Effector CD8-positive, alpha-beta T cell (primary cell): ENCODE measurements around the gene HS6ST1.
"Not testable (repeated sequence)": the region's sequence is repeated elsewhere in the genome, so short reads cannot be mapped to it uniquely, and the experiment has no call there.

ENCODE experiments used
- DNase-seq: peaks from one replicate; lab custom pipeline; 2025; lab: John Stamatoyannopoulos, UW

HS6ST1 gene

DNA sequence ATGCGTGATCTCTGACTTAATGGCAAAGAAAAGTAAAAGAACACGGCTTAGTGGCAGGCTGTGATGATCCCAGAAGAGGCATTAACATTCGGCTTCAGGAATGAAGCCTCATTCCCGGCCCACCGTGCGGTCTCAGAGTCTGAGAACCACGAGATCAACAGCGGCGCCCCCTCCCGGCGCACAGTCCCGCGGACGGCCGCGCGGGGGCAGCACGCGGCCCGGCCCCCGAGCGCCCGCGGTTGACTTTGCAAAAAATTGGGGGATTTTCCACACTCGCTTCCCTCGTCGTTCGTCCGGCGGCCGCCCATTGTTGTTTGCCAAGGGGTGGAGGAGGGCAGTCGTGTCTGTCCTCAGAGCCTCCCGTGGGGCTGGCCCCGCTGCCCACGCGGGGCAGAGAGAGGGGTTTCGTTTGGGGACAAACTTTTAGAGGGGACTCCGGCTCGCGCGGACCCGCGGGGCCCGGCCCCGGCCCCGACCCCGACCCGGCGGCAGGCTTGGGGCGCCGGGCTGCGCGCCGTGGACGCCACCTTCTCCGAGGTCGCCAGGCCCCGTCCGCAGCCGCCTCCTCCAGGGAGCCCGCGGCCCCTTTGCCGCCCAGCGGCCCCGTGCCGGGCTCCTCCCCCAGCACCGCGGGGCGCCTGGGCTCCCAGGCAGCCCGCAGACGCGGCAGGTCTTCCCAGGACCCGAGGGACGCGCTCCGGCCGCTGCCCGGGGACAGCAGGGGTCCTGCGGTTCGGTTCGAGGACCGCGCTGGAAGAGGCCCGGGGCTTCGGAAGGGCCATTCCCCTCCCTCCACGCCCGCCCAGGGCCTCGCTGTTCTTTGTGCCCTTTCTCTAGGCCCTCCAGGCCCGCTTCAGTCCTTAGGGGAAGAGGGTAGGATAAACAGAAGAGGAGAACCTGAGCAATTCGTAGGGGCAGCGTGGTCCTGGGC lies 3.4 kb upstream of the HS6ST1 start:
- peak; percentile 68 for DNase-seq

DNA sequence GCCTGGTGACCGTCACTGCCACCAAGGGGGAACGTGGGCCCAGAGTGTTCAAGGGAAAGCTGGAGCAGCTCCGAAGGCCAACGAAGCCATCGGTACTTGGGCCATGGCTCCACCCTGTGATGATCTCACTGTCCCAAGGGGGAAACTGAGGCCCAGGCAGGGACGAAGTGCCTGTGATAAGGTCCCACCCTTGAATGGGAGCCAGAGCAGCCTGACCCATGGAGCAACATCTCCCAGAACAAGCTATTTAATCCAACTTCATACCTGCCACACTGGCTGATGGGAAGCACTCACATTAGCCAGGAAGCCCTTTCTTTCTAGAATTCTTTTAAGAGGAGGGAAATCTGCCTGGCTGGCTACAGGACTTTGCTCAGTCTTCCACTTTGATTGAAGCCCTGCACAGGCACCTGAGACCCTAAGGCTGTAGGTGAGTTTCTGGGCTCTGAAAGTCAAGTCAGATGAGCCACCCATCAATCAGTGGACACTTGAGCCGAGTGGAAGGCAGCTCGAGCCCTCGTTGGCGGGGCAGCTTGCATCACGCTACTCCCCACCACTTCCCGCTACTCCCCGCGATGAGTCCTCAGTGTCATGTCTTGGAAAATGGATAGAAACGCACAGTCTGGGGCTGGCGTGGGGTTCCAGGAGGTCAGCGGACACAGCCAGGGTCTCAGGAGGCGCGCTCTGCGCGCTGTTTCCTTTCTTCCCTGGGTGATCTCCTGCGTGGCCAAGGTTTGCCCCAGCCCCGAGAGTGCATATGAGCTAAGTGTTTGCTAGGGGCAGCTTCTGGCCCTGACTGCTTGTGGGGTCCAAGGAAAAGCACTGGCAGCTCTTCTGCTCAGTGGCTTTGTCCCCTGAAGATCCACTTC lies 2.5 kb upstream of the HS6ST1 start:
- DNase-seq = no peak

DNA sequence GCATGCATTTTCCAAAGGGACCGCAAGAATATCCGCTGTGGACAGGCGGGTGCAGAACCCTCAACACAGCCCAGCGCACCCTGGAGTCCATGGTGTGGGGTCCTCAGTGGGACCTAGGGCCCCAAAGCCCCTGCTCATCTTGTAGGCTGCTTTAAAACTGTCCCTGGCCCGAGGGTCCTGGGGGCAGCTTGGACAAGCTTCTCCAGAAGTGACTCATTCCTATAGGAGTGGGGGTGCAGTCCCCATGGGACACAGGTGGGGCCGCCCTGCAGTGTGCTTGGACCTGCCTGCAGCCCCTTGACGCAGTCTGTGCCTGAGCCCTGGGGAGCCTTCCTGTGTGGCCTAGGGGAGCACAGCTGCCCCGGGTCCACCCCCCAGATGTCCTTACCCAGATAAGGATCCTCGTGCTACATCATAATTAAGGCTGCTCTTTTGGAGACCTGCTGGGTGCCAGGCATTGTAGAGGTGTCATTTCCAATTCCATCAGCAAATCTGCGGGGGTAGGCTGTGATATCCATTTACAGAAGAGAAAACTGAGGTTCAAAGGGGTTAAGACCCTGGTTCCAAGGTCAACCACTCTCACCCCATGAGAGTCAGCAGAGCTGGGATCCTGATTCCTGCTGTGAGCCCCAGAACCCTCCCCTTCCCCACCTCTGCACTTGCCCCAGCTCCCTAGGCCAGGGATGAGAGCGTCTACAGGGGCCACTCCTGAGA lies 1.7 kb upstream of the HS6ST1 start:
- no peak for DNase-seq

DNA sequence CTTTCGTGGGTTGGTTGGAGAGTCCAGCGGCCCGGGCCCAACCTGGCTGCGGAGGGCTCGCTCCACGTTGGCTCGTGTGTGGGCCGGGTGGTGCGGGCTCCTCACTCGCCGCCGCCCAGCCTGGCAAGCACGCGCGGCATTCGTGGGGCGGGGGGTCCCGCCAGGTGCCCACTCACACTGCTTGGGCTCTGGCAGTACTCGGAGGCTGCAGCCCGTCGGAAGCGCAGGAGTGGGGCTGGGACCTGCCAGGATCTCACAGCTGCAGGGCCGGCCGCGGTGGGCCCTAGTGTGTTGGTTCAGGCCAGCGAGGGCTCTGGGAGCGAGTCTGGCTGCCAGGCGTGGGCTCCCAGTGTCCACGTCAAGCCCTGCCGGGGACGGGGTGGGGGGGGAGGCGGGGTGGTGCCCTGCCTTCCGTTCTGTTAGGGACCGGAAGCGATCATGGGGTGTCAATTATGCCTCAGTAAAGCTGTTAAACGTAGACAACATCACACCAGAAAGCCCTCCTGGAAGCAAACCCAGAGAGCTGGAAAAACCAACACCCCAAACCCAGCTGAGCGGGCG lies 1.0 kb upstream of the HS6ST1 start:
- DNase-seq = no peak

DNA sequence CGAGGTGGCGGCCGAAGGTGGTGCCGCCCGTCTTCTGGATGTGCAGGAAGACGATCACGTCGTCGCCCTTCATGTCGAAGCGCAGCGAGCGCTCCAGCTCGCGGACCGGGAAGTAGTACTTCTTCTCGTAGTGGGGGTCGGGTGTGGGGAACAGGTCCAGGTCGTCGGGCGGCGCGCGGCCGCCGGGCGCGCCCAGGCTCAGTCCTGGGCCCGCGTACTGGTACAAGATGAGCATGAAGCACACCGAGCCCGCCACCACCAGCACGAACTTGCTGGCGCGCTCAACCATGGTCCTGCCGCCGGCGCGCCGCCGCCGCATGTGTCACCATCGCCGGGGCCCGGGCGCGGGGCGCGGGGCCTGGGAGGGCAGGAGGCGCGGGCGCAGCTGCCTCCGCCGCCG lies 423 bp downstream of the HS6ST1 start:
- DNase-seq = not testable (repeated sequence)

DNA sequence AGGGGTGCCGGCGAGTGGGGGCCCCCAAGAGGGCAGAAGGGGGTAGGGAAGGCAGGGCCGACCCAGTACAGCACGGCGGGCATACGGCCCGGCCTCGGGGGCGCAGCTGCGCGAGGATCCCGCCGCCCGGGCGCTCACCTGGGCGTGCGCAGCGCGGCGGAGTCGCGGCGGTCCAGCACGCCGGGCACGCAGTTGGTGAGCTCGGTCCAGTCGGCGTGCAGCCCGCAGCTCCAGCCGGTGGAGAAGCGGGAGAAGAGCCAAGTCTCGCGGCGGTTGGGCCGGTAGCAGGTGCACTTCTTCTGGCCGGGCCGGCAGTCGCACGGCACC lies 806 bp downstream of the HS6ST1 start:
- DNase-seq = not testable (repeated sequence)

DNA sequence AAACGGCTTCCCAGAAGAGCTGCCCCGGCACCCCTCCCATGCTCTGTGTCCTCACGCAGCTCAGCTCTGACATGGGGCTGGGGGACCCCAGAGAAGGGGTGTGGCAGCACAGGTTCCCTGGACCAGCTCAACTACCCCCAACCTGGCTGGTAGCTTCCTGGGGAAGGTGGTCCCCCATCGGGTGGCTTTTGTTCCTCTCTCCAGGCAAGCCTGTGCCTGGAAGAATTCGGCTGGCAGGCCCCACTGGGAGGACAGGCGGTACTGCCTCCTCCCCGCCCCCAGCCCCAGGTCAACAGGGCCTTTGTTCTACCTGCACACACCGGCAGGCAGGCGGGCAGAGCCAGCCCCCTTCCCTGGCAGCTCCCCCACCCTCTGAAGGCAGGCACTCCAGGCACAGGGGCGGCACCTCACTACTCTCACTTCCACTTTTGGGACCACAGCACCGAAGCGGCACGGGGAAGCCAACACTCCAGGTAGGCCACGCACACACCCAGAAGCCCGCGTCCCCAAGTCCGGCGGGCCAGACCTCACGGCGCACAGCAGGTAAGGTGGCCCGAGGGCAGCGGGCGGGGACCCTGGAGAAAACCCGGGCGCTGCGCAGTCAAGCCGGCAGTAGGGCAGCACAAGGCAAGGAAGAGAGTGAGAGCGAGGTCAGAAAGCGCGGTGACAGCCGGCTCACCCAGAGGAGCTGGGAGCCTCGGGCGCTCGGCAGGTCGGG lies 1.3 kb downstream of the HS6ST1 start:
- DNase-seq = no peak

DNA sequence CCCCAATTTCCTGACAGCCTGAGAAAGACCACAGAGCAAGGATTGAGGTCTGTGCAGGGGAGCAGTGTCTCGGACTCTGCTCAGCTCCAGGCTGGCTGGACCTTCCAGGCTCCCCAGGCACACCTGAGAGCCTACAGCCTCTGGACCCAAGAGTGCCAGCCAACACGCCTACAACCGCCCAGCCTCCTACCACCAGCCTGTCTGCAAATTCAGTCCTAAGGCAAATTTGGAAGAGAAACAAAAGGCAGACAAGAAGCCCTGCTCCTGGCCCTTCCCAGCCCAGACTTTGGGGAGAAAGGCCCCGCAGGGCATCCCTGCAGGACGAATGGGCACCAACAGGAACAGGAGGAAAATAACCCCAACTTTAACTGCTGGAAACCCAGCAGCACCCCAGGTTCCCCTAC lies 1.9 kb downstream of the HS6ST1 start:
- DNase-seq = no peak

DNA sequence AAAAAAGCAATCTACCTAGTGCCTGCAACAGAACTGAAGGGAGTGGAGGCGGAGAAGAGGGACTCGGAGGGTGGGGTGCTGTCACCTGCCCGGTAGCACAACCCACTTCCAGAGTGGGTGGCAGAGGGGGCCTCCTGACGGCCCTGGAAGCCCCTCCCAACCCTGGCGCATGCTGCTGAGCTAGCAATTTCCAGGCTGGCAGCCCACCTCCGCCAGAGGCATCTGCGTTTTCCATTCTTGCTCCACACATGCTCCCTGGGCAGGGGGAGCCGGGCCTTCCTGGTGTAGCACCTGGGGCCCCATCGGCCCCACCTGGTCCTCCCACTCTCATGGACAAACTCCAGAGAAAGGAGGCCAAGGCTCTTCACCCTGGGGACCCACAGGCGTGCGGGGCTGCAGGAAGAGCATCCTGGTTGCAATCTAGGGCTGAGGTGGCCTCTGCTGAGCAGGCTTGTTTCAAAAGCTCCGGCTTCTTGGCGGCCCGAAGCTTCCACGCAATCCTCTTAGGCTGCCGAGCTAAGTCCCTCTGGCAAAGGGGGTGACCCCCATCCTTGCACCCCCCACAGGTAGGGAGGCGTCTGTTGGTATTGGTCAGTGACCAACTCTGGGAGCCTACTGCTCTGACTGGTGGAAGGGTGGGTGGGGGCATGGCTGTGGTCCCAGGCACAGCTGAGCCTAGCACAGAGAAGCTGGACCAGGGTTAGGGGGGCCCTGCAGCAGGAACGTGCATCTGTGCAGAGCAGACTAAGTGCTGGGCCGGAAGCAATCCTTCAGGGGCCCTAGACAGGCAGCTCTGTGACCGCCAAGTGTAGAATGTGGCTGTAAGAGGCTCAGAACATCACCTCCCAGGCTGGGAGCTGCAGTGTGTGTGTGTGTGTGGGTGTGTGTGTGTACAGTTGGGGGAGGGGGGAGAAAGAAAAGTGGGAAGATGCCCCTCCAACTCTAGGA lies 2.6 kb downstream of the HS6ST1 start:
- no peak for DNase-seq

DNA sequence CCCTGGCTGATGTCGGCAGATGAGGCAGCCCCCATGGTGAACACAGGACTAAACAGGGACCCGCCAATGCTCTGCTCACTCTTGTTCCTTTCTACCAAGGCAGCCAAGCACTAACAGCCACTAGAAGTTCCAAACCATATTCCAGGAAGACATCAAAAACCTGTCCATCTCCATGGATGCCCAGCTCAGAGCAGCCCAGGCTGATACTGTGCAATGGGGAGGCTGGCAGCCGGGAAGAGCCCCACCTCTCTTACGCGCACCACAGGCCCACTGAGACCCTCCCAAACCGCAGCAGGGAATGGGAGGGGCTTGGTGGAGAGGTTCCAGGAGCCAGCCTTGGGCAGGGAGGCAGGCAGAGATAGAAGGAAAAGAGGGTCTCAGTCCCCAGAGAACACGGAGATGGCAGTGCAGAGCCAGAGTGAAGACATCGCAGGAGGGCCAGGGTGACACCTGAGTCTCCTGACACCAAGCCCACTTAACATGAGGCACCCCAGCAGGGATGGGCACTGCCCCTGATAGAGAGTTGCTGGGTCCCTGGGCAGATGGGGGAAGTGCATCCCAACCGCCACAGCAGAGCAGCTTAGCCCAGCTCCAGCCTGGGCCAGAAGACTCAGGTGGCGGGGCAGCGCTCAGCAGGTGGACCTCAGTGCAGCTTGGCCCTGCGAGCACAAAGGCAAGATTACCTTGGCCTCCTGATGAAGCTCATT lies 3.4 kb downstream of the HS6ST1 start:
- no peak for DNase-seq

DNA sequence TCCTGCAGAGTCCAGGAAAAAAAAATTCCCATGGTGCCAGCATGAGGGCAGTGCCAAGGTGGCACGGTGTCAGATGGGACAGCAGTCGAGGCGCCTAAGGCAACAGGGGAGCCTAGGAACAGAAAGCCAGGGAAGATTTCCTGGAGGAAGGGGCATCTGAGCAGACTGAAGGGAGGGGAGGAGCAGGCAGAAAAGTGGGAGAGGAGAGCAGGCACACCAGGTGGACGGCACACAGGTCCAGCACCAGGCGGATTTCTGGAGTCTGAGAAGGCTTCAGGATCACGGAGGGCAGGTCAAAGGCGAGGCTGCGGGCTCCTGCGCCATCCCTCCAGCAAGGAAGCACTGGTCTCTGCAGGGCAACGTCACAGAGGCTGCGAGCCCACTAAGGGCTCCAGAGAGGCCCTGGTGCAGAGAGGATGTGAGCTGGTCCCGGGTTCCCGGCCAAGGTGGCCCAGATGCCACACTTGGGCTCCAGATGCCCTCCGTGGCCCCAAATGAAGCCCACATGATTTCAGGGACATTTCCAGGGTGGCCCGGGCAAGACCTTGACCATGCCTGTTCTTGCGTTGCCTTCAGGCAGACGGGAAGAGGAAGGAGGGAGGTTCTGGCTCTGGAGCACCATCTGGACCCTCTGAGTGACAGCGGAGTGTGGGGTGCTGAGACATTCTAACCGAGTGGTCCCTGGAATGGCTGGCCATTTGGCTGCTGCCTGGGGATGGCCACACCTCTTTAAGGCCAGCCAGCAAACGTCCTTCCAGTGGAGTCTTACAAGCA lies 4.1 kb downstream of the HS6ST1 start:
- no peak for DNase-seq

DNA sequence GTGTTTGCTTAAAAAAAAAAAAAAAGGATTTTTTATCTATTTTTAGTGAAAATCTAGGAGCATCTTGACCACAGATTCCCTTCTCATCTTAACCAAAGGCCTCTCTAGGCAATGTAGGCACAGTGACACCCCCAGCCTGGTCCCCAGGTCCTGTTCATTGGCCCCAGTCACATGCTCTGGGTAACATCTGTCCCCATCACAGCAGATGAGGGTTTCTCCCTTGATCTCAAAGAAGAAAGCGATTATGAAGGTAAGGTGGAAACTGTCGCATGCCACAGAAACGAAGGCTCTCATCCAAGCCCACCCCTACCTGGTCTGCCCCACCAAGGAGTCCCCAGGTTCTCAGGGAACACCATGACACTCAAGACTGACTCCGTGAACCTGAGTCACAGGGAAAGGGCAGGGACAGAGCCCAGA lies 4.7 kb downstream of the HS6ST1 start:
- no peak for DNase-seq

DNA sequence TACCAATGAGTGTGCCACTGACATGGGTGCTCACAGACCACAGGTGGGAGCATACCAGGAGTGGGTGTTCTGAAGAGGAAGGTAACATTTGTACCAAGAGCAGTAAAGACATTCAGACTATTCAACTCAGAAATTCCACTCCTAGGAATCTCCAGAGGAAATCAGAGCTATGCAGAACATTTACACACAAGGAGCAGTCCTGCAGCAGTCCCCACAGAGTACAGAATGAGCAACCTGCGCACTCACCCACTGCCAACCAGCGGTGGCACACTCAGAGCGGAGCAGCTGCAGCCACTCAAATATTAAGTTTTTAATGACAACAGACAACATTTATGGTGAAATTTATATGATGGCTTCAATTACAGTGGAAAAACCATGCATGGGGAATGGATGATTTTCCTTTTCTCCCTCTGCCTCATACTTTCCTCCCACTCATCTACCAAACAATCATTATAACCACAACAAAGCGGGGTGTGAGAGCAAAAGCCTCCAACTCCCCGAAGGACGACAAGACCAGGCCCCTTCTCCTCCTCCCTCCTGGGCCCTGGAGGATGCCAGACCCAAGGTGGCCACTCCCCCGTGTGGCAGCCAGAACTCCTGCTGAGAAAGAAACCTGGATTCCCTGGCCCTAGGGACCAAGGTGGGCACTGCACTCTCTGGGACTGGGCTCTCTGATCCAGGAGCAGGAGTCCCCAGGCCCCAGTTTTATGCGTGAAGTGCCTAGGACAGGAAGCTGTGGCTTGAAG lies 5.4 kb downstream of the HS6ST1 start:
- DNase-seq = no peak

DNA sequence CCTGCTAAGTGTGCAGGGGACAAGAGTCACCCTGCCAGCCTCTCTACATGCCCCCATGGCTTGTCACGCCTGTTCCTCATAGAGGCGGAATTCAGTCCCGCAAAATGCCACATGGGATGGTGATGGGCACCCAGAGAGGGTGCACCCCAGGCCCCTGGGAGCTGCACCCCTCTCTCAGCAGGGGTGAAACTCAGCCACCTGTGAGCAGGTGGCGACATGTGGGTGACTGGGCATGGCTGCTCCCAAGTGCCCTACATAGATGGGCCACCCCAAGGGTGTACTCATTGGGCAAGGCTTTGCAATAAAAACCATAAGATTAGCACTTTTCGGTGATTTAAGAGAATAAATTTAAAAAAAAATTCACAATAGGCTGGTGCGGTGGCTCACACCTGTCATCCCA lies 6.3 kb downstream of the HS6ST1 start:
- no peak for DNase-seq

DNA sequence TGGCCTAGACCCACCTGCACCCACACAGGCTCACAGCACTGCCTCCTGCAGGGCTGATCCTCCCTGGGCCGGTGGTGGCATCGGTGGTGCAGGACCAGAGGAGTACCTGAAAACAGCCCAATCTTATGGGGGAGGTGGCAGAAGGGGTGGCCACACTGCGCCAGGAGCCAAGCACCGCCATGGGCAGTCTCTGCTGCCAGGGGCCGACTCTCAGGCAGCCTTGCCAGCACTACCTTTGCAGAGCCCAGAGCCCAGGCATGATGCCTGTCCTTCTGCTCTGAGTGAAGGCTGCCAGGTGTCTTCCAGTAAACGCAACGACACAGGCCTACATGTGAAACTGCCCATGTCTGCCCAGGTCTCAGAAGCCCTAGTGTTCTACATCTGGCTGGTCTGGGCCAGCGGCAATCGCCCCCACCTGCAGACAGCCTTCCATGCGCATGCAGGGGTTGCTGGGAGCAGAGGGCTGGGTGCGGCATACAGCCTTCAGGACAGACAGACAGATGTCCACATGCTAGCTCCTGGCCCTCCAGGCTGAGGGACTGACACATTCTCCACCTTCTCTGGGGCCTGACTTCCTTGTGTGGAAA lies 6.8 kb downstream of the HS6ST1 start:
- DNase-seq = no peak

DNA sequence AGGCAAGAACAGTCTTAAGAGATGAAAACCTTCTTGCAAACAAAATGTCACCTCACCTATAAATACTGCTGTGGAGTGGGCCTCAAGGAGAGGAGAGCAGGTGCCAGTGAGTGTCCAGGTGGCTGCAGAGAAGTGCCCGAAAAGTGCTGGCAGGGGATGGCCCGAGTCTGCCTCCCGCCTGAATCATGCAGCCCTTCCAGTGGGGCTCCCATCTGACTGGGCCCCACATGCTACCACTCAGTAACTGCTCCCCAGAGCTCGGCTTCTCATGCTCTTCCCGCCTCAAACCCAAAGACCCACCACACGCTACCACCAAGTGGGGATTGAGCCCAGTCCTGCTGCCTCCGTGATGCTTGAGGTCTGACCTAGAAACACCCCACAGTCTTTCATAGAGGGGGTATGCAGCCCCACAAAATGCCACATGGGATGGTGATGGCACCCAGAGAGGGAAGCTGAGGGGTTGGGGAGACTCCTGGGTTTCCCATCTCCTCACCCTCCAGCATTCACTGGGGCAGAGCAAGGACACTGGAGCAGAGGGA lies 7.4 kb downstream of the HS6ST1 start:
- no peak for DNase-seq

DNA sequence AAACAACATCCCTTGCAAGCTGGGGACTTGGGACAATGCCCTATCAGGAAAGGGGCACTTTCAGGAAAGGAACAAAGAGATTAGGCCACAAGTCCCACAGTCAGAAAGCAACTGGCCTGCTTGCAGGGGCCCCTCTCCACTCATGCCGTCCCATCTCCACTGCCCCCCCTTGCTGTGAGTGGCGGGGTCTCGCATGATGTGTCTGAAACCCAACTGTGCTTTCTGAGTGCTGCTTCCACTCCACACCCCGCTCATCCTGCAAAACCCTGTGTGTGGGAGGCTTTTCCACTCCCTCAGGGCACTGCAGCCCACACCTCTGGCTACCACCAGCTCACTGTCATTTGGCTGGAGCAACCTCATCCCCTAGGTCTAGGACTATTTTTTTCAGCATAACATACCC lies 7.9 kb downstream of the HS6ST1 start:
- DNase-seq = no peak
